Sigmoid colon (tissue), 3 donors: ENCODE results near the gene GCNT2.

Experiments used
- POLR2A ChIP-seq, 2 donors: fragments of 450-650 bp; IDR thresholded peaks; one replicate each; pipeline ENCODE4 v1.6.1; 2016; ENCODE audit warnings: antibody characterized with exemption in 2 of 2, mild to moderate bottlenecking in 2 of 2, moderate library complexity in 2 of 2
- TF ChIP-seq, protein P1 (sequence below), 4 experiments: fragments of 450-650 bp in 3 of 4; fragments of 200-600 bp in 1 of 4; IDR thresholded peaks; one replicate each; pipeline ENCODE4 v1.5.1; 2016 to 2019; ENCODE audit warnings: antibody characterized with exemption in 4 of 4, mild to moderate bottlenecking in 3 of 4, moderate library complexity in 2 of 4

DNA sequence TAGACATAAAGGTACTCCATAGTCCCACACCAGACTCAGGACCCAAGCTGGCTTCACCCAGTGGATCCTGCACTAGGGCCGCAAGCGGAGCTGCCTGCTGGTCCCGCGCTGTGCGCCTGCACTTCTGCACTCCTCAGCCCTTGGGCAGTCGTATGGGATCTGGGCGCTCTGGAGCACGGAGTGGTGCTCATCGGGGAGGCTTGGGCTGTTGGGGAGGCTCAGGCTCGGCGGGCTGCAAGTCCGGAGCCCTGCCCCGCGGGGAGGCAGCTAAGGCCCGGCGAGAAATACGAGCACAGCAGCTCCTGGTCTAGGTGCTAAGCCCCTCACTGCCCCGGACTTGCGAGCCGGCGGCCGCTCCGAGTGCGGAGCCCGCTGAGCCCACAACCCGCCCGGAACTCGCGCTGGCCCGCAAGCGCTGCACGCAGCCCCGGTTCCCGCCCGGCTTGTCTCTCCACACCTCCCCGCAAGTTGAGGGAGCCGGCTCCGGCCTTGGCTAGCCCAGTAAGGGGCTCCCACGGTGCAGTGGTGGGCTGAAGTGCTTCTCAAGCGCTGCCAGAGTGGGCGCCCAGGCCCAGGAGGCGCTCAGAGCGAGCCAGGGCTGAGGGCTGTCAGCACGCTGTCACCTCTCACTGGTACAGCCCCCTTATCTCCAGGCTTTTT, 33.4 kb upstream of the GCNT2 start:
- TF ChIP-seq, protein P1, sequence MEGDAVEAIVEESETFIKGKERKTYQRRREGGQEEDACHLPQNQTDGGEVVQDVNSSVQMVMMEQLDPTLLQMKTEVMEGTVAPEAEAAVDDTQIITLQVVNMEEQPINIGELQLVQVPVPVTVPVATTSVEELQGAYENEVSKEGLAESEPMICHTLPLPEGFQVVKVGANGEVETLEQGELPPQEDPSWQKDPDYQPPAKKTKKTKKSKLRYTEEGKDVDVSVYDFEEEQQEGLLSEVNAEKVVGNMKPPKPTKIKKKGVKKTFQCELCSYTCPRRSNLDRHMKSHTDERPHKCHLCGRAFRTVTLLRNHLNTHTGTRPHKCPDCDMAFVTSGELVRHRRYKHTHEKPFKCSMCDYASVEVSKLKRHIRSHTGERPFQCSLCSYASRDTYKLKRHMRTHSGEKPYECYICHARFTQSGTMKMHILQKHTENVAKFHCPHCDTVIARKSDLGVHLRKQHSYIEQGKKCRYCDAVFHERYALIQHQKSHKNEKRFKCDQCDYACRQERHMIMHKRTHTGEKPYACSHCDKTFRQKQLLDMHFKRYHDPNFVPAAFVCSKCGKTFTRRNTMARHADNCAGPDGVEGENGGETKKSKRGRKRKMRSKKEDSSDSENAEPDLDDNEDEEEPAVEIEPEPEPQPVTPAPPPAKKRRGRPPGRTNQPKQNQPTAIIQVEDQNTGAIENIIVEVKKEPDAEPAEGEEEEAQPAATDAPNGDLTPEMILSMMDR (IDR thresholded peaks at IDR 0.05), result no peak
- no peak for TF ChIP-seq POLR2A (IDR thresholded peaks at IDR 0.05)
